D721Med (cell line): ENCODE measurements around the gene SERPINB1.

ENCODE experiments used
- DNase-seq: peaks from one replicate; pipeline ENCODE4 v3.0.0; 2011; ENCODE audit warnings: low spot score; ENCODE audit not compliant: insufficient read length
- FAIRE-seq: peaks from 2 replicates; lab custom pipeline; 2011; peaks lifted over from hg19 to GRCh38; lab: Jason Lieb, UNC
- TF ChIP-seq, protein P1 (sequence below): IDR thresholded peaks from 2 replicates; pipeline ENCODE4 v1.5.1; 2012; ENCODE audit warnings: mild to moderate bottlenecking, control low read depth; ENCODE audit not compliant: insufficient read depth; ENCODE audit errors: missing control alignments

SERPINB1 gene

GRCh38 chr6:2852514-2852855 is 10.8 kb upstream of the SERPINB1 start:
- no peak for DNase-seq

GRCh38 chr6:2851727-2852513 is 10.3 kb upstream of the SERPINB1 start:
- TF ChIP-seq, protein P1, sequence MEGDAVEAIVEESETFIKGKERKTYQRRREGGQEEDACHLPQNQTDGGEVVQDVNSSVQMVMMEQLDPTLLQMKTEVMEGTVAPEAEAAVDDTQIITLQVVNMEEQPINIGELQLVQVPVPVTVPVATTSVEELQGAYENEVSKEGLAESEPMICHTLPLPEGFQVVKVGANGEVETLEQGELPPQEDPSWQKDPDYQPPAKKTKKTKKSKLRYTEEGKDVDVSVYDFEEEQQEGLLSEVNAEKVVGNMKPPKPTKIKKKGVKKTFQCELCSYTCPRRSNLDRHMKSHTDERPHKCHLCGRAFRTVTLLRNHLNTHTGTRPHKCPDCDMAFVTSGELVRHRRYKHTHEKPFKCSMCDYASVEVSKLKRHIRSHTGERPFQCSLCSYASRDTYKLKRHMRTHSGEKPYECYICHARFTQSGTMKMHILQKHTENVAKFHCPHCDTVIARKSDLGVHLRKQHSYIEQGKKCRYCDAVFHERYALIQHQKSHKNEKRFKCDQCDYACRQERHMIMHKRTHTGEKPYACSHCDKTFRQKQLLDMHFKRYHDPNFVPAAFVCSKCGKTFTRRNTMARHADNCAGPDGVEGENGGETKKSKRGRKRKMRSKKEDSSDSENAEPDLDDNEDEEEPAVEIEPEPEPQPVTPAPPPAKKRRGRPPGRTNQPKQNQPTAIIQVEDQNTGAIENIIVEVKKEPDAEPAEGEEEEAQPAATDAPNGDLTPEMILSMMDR, result no peak
- no peak for FAIRE-seq
- no peak for DNase-seq

More at GRCh38 chr6:2852514-2852855, 10.8 kb upstream of the SERPINB1 start:
- no peak for FAIRE-seq
- TF ChIP-seq, protein P1, result no peak

GRCh38 chr6:2850538-2851113 is 9.0 kb upstream of the SERPINB1 start:
- DNase-seq, result no peak

DNA sequence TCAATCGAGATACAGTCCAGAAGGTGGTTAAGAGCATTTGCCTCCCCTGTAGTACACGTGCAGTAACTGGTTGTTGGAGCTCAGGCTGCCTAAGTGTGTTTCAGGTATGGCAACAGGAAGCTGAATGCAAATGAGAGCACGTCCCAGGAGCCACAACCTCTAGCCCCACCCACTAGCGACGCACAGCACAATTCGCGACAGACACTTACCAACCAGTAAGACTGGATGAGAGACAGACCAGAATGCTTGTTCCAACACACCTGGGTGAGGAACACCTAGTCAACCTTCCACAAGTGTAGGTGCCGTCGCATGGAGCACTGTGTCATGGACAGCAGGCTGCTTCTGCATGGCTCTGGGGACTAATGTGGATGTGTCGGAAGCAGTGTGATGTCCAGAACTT is 7.2 kb upstream of the SERPINB1 start:
- TF ChIP-seq, protein P1, result no peak
- FAIRE-seq (no peak), DNase-seq (no peak)

More at GRCh38 chr6:2850538-2851113, 9.0 kb upstream of the SERPINB1 start:
- TF ChIP-seq, protein P1, result no peak
- no peak for FAIRE-seq

GRCh38 chr6:2845880-2846208 is 4.2 kb upstream of the SERPINB1 start:
- DNase-seq, result no peak
- no peak for FAIRE-seq
- TF ChIP-seq, protein P1, result no peak

DNA sequence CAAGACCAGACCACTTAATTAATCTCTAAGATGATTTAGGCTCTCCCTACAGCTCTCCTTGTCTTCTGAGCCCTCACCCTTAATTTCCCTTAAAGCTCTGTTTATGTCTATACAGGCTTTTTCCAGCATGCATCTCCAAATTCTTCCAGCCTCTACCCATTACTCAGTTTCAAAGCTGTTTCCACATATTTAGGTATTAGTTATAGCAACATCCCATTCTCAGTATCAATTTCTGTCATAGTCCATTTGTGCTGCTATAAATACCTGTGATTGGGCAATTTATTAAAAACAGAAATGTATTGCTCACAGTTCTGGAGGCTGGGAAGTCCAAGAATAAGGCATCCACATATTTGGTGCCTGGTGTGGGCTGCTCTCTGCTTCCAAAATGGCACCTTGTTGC is 2.3 kb upstream of the SERPINB1 start:
- DNase-seq (no peak), FAIRE-seq (no peak)
- TF ChIP-seq, protein P1, result no peak

DNA sequence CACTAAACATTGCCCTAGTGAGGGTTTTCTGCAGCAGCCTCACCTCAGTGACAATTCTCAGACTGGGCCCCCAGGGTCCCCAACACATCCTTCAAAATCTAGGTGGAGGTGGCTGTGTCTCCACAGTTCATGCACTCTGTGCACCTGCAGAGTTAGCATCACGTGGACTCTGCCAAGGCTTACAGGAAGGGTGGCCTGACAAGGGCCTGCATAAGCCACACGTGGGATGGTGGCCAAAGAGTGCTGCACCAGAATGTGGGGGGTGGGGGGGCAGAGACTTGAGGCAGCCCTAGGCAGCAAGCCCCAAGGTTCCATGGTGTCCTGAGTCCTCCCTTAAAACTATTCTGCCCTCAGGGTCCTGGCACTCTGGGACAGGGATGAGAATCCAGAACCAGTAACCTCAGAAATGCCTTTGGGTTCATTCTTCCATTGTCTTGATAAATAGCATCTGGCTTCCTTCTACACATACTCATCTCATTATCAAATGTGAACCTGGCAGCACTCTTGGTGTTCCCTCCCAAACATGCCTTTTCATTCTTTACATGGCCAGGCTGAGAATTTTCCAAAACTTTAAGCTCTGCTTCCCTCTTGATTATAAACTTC is 1.6 kb upstream of the SERPINB1 start:
- FAIRE-seq, result no peak
- TF ChIP-seq, protein P1, result no peak
- no peak for DNase-seq
